Hepatocyte (in vitro differentiated cells): ENCODE measurements around the gene REP15. TPM values are rescaled to one million over a fixed set of nuclear protein-coding genes. Genes with fewer than 3 reads are reported as not detected.

Experiments
- DNase-seq: peaks from one replicate; pipeline ENCODE4 v3.0.0-alpha.2; 2016; ENCODE audit warnings: low spot score
- H2AFZ ChIP-seq: fragments of 200-600 bp; sonication (generic); 2 replicates; pipeline ENCODE4 v1.6.0; 2016; ENCODE audit warnings: antibody characterized with exemption, mild to moderate bottlenecking
- H3K27ac ChIP-seq: fragments of 200-600 bp; sonication (generic); 2 replicates; pipeline ENCODE4 v1.5.1; 2016; ENCODE audit warnings: mild to moderate bottlenecking
- H3K27me3 ChIP-seq: fragments of 200-600 bp; sonication (generic); 2 replicates; pipeline ENCODE4 v1.6.1; 2016
- H3K36me3 ChIP-seq: fragments of 200-600 bp; sonication (generic); replicated peaks from 2 replicates; pipeline ENCODE4 v1.5.1; 2016; ENCODE audit warnings: low read depth; ENCODE audit not compliant: insufficient read depth
- H3K4me1 ChIP-seq: fragments of 200-600 bp; sonication (generic); 2 replicates; pipeline ENCODE4 v1.5.1; 2016; ENCODE audit warnings: mild to moderate bottlenecking, moderate library complexity; ENCODE audit not compliant: insufficient read depth
- H3K4me2 ChIP-seq: fragments of 200-600 bp; sonication (generic); 2 replicates; pipeline ENCODE4 v1.6.0; 2016
- H3K4me3 ChIP-seq: fragments of 200-600 bp; sonication (generic); 2 replicates; pipeline ENCODE4 v1.5.1; 2016; ENCODE audit warnings: mild to moderate bottlenecking
- H3K79me2 ChIP-seq: fragments of 200-600 bp; sonication (generic); 2 replicates; pipeline ENCODE4 v1.6.0; 2017; ENCODE audit warnings: mild to moderate bottlenecking
- H3K9me2 ChIP-seq: fragments of 200-600 bp; sonication (generic); replicated peaks from 2 replicates; pipeline ENCODE4 v1.6.0; 2017; ENCODE audit warnings: mild to moderate bottlenecking; ENCODE audit not compliant: insufficient read depth
- H3K9me3 ChIP-seq: fragments of 200-600 bp; sonication (generic); 2 replicates; pipeline ENCODE4 v1.5.1; 2016; ENCODE audit warnings: low read depth, mild to moderate bottlenecking
- H4K20me1 ChIP-seq: fragments of 200-600 bp; sonication (generic); 2 replicates; pipeline ENCODE4 v1.6.0; 2016; ENCODE audit warnings: mild to moderate bottlenecking; ENCODE audit not compliant: insufficient read depth, poor library complexity, severe bottlenecking
- CTCF ChIP-seq: fragments of 200-600 bp; sonication (generic); IDR thresholded peaks from 2 replicates; pipeline ENCODE4 v1.5.1; 2016; ENCODE audit warnings: antibody characterized with exemption, mild to moderate bottlenecking; ENCODE audit not compliant: poor library complexity
- EZH2 ChIP-seq: fragments of 200-600 bp; sonication (generic); IDR thresholded peaks from 2 replicates; pipeline ENCODE4 v1.6.1; 2016; ENCODE audit warnings: antibody characterized with exemption, mild to moderate bottlenecking, borderline replicate concordance
- EZH2phosphoT487 ChIP-seq: fragments of 200-600 bp; sonication (generic); IDR thresholded peaks from one replicate; pipeline ENCODE4 v1.6.1; 2018; ENCODE audit warnings: antibody characterized with exemption, mild to moderate bottlenecking, low read depth, moderate library complexity; ENCODE audit not compliant: unreplicated experiment, severe bottlenecking
- WGBS: methylation state at CpG from one replicate; pipeline ENCODE4 v1.1.6; 2016; ENCODE audit warnings: low lambda C conversion rate; ENCODE audit errors: missing lambda C conversion rate; 5-methylcytosine and 5-hydroxymethylcytosine counted together
- polyA plus RNA-seq: library from polyadenylated mRNA; unstranded; fragments of >200 nt; fragmentation: Nextera tagmentation; extraction: Ambion mirVana; gene quantifications from 2 replicates; pipeline ENCODE4 v1.2.1, GENCODE V29; 2016
- total RNA-seq: library from RNA; depleted of rRNA; stranded (reverse); fragments of >200 nt; gene quantifications from 2 replicates; pipeline ENCODE4 v1.2.3, GENCODE V29; 2014

REP15 gene
- total and polyA plus RNA-seq, 2 experiments from 2014 or later: 1.2 to 4.7 TPM

- no peaks in the 10 kb centered on the region for H3K9me2 ChIP-seq
- H3K4me1 ChIP-seq: no peaks in the 10 kb centered on the region
- 91% methylated on average over 1 of the region's 1 CpG for WGBS
- TF ChIP-seq CTCF (no peak), EZH2phosphoT487 (no peak), EZH2 (no peak)
- no peak overlapping the region for H3K27ac ChIP-seq
- no peaks in the 10 kb centered on the region for H3K27me3 ChIP-seq
- H3K79me2 ChIP-seq: no peaks in the 10 kb centered on the region
- no peaks in the 10 kb centered on the region for H3K9me3 ChIP-seq
- DNase-seq: no peak
- no peak overlapping the region for H2AFZ ChIP-seq
- H3K36me3 ChIP-seq: no peaks in the 10 kb centered on the region
- no peaks in the 10 kb centered on the region for H4K20me1 ChIP-seq
- no peak overlapping the region for H3K4me3 ChIP-seq
- H3K4me2 ChIP-seq: no peak overlapping the region
These were observed 27.0 kb downstream of the REP15 start for GRCh38 chr12:27723212-27723611.

- no peak for TF ChIP-seq EZH2phosphoT487
- TF ChIP-seq EZH2: no peak
- TF ChIP-seq CTCF: no peak
- H3K4me2 ChIP-seq: no peak overlapping the region
- no peaks in the 10 kb centered on the region for H3K79me2 ChIP-seq
- no peak for DNase-seq
- no peak overlapping the region for H3K27ac ChIP-seq
- H3K36me3 ChIP-seq: no peaks in the 10 kb centered on the region
- H3K4me3 ChIP-seq: no peak overlapping the region
- H3K9me3 ChIP-seq: no peaks in the 10 kb centered on the region
- no peaks in the 10 kb centered on the region for H4K20me1 ChIP-seq
- H3K27me3 ChIP-seq: no peaks in the 10 kb centered on the region
- H3K9me2 ChIP-seq: no peaks in the 10 kb centered on the region
- H2AFZ ChIP-seq: no peak overlapping the region
- H3K4me1 ChIP-seq: no peaks in the 10 kb centered on the region
- WGBS: 89% methylated on average over 4 of the region's 4 CpGs
These were observed 33.9 kb downstream of the REP15 start for GRCh38 chr12:27730097-27730588.

- TF ChIP-seq EZH2phosphoT487 (no peak), EZH2 (no peak), CTCF (peak; percentile 19)
- Histone ChIP-seq H3K4me2 (no peak overlapping the region), H3K4me1 (no peaks in the 10 kb centered on the region), H3K27ac (no peak overlapping the region), H3K27me3 (no peaks in the 10 kb centered on the region), H3K36me3 (no peaks in the 10 kb centered on the region), H3K9me3 (no peaks in the 10 kb centered on the region), H3K4me3 (no peak overlapping the region), H2AFZ (no peak overlapping the region), H3K79me2 (no peaks in the 10 kb centered on the region), H4K20me1 (no peaks in the 10 kb centered on the region), H3K9me2 (no peaks in the 10 kb centered on the region)
- peak; percentile 20 for DNase-seq
- WGBS: 81% methylated on average over 2 of the region's 2 CpGs
These were observed 36.0 kb downstream of the REP15 start for GRCh38 chr12:27732281-27732680.
